SW480 (cell line): ENCODE data around the gene ACSF3.

Experiments
- DNase-seq: peaks from one replicate; pipeline ENCODE4 v3.0.0-alpha.2; 2016; ENCODE audit warnings: low spot score

The ACSF3 gene

DNA sequence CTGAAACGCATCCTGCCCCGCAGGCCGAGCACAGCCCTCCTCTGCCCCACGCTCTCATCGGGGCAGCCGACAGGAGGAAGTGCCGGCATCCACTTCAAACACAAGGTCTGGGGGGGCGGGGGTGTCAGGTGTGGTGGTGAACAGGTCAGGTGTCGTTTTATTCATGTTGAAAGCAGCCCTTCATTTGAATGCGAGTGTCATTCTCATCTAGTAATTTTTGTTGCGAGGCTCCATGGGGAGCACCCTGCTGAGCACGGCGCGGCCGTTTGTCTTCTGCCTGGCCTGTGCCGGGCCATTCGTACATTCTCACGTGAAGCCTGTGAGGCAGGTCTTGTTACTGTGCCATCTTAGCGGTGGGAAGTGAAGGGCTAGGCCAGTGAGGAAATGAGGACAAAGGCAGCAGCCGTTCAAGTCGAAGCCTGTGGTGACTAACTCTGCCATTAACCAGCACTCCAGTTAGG, 1.9 kb downstream of the ACSF3 start:
- no peak for DNase-seq

GRCh38 chr16:89096042-89096717, 2.5 kb downstream of the ACSF3 start:
- DNase-seq = no peak

- no peak for DNase-seq
These were observed 3.2 kb downstream of the ACSF3 start for GRCh38 chr16:89096768-89097391.

DNA sequence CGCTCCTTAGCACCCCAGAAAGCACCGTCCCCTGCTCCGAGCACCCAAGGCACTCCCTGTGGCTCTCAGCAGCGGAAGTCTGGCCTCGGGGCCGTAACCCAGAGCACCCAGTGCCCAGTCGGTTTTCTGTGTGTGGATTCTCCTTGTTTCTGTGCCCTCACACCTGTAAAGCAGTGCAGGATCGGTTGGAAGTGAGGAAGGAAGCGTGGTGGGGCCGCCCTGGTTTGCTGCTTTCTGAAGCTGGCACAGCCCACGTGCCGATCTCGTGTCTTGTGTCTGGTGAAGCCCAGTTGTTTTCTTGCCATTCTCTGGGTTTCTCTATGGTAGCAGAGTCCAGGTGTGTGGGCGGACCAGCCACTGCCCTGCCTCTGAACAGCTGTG, 3.7 kb downstream of the ACSF3 start:
- no peak for DNase-seq

DNA sequence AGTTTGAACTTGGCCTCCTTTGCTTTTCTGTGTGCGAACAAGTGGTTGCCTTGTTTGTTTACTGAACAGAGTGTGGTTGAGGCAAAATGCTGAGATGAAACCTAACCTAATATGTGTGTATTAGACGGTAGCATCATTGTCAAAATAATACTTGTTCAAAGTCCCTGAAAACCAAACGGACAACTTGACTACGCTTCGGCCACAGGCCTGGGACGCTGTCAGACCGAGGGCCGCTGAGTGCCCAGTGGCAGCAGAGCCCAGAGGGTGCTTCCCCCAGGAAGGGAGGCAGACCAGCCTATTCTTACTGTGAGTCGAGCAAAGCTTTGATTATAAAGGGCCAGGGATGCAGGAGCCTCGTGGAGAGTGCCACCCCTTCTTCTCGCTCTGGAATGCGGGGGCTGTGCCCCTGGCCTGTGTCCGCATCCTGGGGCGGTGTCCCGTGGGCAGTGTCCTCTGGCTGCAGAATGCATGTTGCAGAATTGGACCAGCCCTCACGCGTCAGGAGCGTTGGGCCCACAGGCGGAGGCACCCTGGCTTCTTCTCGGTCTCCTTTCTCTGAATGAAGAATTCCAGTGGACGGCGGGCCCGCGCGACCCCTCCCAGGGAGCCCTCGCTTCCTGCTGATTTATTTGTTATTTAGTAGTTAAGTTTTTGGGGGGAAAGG, 5.2 kb downstream of the ACSF3 start:
- no peak for DNase-seq

- DNase-seq = no peak
These were observed 6.3 kb downstream of the ACSF3 start for GRCh38 chr16:89099905-89100304.

DNA sequence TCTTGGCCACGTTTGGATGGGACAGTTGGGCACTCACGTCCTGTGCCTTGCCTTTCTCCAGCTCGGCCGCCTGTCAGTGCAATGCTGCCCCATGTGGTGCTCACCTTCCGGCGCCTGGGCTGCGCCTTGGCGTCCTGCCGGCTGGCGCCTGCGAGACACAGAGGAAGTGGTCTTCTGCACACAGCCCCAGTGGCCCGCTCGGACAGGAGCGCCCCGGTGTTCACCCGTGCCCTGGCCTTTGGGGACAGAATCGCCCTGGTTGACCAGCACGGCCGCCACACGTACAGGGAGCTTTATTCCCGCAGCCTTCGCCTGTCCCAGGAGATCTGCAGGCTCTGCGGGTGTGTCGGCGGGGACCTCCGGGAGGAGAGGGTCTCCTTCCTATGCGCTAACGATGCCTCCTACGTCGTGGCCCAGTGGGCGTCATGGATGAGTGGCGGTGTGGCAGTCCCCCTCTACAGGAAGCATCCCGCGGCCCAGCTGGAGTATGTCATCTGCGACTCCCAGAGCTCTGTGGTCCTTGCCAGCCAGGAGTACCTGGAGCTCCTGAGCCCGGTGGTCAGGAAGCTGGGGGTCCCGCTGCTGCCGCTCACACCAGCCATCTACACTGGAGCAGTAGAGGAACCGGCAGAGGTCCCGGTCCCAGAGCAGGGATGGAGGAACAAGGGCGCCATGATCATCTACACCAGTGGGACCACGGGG, 7.1 kb downstream of the ACSF3 start:
- no peak for DNase-seq

DNA sequence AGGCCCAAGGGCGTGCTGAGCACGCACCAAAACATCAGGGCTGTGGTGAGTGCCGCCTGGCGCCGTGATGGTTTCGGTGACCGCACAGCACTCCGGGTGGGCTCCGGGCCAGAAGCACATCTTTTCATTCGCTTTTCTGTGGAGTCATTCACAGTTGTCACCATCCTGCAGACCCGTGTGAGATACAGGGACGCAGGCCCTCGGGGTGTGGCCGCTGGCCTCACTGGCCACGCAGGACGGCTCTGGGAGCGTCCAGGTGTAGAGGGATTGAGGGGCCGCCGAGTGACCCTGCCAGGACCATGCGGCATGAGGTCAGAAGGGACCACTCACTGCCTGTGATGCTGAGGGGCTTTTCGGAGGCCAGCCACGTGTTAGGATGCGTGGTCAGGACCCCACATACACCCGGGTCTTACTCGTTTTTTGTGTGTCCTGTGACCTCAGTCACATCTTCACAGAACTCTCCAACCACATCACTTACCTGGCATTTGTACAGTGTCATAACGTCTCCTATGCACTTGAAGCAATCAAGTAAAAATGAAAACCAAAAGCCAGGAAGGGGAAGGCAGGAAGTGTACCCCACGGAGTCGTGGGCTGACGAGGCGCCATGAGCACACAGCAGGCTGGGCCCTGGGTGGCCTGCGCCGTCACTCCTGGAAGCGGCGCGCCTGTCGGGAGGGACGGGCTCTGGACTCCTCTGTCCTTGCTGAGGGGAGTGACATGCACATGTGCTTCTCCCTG, 7.8 kb downstream of the ACSF3 start:
- DNase-seq = no peak

DNA sequence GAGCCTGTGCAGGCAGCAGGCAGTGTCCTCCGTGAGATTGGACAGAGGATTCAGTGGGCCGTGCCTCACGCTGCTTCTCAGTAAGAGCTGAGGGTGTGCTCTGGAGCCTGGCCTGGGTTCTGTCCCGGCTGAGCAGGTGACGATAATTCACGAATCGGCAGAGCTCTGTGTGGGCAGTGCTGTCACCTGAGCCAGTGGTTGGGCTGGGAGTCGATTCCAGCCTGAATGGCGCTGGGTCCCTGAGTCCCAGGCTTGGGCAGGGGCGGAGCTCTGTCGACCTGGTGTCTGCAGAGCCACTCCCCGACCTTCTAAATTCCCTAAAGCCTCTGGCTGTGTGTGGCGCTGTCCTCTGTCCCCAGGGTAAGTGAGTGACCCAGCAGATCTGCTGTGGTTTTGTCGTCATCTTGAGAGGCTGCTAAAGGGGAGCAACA, 8.4 kb downstream of the ACSF3 start:
- no peak for DNase-seq

DNA sequence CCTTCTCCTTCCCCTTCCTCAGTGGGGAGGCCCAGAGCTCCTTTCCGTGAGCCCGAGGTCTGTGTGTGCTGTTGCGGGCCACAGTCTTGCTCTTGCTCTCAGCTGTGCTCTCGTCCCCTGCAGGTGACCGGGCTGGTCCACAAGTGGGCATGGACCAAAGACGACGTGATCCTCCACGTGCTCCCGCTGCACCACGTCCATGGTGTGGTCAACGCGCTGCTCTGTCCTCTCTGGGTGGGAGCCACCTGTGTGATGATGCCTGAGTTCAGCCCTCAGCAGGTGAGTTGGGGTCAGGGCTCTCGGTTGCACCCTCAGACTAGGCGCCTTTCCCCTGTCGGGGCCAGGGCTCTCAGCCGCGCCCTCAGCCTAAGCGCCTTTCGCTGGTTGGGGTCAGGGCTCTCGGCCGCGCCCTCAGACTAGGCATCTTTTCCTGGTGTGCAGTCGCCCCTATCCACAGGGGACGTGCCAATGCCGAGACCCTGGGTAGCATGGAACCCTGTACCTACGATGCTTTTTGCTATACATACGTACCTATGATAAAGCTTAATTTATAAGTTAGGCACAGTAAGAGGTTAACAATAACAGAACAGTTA, 8.9 kb downstream of the ACSF3 start:
- no peak for DNase-seq

DNA sequence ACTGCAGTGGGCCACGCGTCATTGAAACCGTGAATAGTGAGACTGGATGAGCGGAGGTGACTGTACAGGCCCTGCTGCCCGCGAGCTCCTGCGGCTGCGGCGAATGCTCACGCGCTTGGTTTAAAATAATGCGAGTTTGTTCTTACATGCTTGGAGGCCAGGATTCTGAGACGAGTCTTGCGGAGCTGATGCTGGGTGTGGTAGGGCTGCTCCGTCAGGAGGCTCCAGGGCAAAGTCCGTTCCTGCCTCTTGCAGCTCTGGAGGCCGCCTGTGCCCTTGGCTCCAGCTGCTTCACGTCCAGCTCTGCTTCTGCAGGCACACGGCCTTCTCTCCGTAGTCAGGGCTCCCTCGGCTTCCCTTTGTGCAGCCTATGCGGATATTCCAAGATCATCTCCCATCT, 9.5 kb downstream of the ACSF3 start:
- DNase-seq = no peak

DNA sequence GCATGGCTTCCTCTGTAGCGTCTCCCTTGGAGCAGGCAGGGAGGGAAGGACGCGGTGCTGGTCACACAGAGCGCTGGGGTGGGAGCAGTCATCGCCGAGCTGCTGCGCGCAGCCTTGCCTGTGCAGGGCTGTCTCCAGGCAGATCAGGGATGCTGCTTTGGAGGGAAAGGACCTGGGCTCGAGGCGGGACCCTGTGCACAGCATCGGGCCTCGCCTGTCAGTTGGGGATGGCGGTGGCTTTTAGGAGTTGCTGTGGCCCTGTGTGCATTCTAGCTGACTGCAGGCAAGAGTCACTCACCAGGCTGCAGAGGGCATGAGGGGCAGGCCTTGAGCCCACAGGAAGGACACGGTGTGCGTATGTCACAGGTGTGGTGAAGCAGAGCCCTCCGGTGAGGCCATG, 10.1 kb downstream of the ACSF3 start:
- no peak for DNase-seq

GRCh38 chr16:89104303-89104702, 10.7 kb downstream of the ACSF3 start:
- no peak for DNase-seq

DNA sequence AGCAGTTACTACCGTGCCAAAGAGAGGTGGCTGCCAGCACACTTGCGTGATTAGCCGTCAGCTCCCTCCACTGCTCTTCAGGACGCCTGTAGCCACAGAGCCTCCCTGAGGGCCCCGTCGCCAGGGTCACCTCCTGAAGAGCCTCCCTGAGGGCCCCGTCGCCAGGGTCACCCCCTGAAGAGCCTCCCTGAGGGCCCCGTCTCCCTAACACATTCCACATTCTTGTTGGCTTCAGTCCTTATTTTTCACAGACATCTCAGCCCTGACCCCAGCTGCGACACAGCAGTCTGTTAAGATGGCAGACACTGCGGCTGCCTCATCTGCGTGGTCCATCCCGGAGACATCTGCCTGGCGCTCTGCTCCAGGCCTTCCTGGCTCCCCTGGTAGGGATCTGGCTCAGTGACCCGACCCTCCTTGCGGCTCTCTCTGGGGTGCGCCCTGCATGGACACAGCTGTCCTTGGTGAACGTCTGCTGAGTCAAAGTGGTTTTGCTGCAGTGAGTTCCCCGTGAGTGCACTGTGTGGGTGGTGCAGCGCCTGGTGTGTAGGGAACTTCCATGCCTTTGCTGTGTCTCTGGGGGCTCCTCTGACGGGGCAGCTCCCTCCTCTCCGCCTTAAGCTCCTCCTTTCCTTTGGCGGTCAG, 11.4 kb downstream of the ACSF3 start:
- DNase-seq = no peak

GRCh38 chr16:89105599-89106151, 12.0 kb downstream of the ACSF3 start:
- DNase-seq = no peak

DNA sequence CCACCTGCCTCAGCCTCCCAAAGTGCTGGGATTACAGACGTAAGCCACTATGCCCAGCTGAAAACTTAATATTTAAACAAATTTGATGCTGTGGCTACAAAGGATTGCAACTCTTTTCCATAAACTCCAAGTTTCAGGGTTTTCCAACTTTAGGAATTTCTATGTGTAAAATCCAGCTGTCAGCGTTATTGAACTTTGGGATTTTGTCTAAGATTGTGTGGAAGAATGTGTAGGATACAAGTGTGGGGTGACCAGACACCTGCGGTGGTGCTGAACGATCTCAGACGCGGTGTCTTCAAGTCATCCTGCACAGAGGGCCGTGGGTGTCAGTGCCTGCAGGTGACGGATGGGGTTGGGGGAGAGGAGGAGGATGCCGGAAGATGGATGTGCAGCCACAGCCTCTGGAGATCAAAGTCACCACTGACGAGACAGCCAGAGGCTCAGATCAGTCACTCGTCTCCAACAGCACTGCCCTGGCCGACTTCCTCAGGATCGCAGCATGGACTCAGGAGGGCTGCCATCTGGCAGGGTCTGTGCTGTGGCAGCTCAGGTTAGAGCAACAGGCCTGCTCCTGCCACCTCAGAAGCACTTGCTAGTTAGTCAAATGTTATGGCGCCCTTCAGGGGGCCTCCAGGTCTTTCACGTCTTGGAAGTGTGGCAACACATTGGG, 13.0 kb downstream of the ACSF3 start:
- DNase-seq = no peak

- DNase-seq = no peak
These were observed 13.5 kb downstream of the ACSF3 start for GRCh38 chr16:89107203-89107582.

GRCh38 chr16:89108416-89108815, 14.8 kb downstream of the ACSF3 start:
- DNase-seq = no peak

DNA sequence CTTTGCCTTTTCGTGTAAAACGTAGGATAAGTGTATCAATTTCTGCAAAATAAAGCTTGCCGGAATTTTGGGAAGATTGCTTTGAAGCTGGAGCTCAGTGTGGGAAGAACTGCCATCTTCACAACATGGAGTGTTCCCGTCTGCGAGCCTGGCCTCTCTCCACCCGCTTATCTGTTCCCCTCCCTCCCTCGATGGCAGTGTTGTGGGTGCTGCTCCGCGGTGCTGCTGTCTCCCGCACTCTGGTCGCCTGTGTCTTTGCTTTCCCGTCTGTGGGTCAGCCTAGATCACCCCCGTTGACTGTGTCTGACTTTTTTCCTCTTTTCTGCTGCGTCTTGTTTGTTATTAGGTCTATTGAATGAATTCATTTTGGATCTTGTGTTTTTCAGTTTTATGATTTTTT, 17.0 kb downstream of the ACSF3 start:
- DNase-seq = no peak

GRCh38 chr16:89111263-89111662, 17.6 kb downstream of the ACSF3 start:
- DNase-seq = no peak
